HG02623 (cell line): ENCODE measurements around the gene FHIT.

ENCODE experiments used
- ATAC-seq: cut with Tn5 transposase; IDR thresholded peaks from one replicate; pipeline ENCODE4 v1.9.1; 2021; ENCODE audit warnings: moderate library complexity; ENCODE audit not compliant: unreplicated experiment

FHIT gene

GRCh38 chr3:60652829-60653228, 598.4 kb downstream of the FHIT start:
- no peak for ATAC-seq

DNA sequence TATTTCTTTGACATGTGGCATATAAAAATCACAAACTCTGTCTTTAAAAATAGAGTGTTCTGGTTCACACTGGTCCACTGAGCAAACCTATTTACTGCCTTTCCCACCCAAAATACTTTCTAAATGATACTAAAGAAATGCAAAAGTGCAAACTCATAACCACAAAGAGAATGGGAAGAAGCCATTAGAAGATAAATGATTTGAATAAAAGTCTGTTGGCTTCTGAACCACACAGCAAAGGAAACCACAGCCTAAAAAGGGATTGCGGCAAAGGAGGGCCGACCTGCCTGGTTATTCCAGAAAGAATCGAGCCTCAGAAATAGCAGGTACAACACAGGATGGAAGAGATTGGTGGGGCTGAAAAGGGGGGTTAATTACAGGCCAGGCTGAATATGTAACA, 599.5 kb downstream of the FHIT start:
- no peak for ATAC-seq

DNA sequence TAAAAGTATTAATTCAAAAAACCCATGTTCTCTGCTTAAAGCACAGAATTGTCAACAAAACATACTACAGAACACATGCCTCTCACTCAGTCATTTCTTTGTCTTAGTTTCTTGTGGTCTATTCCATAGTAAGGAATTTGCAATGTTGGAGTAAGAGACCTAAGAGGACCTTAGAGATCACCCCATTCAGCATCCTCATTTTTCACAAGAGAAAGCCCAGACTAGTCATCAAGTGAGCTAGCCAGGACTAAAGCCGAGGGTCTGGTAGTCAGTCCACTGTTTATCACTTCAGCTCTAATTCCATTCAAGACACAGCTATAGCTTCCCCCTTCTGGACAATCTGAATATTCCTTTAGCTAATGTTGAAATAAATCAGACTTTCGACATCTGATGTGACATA, 601.1 kb downstream of the FHIT start:
- ATAC-seq = no peak

GRCh38 chr3:60645801-60646200, 605.5 kb downstream of the FHIT start:
- ATAC-seq = no peak

- ATAC-seq = no peak
Measured at GRCh38 chr3:60643831-60644230, 607.4 kb downstream of the FHIT start.

DNA sequence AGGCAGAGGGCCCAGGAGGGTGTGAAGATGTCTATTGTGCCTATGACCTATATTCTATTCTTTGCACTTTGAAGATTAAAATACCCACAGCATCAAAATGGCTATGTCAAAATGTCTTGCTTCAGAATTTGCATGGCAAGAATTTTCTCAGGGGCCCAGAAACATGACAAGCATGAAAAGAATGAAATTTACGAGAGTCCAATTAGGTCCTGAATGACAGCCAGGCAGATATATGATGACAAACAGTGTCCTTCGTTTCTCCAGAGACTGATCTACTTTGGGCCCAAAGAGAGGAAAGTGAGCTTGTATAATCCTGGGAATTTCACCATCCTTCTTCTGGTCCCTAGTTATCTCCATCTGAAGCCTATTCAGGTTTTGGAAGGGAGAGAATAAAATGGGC, 609.9 kb downstream of the FHIT start:
- no peak for ATAC-seq

DNA sequence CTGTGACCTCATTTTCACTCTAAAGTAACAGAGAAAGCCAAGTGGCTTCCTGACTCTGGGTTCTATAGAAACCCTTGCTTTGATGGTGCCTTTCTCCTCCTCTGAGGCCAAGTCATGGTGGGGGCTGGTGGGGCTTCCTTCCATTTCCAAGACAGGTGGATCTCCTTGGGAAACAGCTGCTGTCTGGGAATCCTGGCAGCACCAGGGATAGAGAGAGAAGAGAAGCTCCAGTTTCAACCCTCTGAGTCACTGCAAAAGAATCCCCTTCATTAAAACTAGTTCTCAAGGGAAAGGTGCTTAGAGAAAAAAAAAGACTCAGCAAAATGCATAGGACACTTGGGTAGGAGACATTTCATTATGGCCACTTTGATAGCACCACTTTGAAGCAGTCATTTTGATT, 614.4 kb downstream of the FHIT start:
- ATAC-seq = no peak

GRCh38 chr3:60633644-60634043, 617.6 kb downstream of the FHIT start:
- ATAC-seq = no peak

DNA sequence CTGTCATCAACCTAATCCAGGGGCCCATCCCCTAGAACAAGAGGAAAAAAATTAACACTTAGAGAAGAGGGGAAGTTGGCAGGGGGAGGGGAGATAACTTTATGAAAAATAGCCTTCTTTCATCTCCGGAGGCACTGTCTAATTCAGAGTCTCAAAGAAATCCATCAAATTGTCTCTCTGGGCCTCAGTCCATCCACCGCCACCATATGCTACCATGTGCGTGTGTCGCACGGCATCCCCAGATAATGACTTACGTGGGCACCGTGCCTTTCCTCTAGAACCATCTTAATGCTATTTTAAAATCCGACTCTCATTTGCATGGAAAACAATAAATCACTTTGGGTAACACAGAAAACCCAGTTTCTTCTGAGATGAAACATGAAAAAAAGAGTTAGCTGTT, 619.7 kb downstream of the FHIT start:
- no peak for ATAC-seq

GRCh38 chr3:60630953-60631352, 620.3 kb downstream of the FHIT start:
- ATAC-seq = no peak

DNA sequence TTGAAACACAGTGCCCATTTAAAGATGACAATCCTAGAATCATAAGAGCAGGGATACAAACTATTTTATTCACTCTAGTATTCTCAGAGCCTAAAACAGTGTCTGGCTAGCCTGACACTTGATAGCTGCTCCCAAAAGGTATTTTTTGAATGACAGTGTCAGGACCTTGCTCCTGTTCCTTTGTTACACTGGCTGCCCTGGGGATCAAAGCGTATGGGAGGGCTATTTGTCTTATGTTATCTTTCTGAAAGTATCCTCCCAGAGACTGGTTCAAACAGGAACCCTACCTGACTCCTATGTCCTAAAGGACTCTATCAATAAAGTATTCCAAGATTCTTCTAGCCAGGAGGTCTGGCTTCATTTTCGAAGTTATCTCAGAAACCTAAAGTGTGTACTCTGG, 621.4 kb downstream of the FHIT start:
- no peak for ATAC-seq

- no peak for ATAC-seq
Measured at GRCh38 chr3:60622349-60622748, 628.9 kb downstream of the FHIT start.

GRCh38 chr3:60617188-60617587, 634.1 kb downstream of the FHIT start:
- ATAC-seq = no peak

- ATAC-seq = no peak
Measured at GRCh38 chr3:60613769-60614303, 637.4 kb downstream of the FHIT start.

DNA sequence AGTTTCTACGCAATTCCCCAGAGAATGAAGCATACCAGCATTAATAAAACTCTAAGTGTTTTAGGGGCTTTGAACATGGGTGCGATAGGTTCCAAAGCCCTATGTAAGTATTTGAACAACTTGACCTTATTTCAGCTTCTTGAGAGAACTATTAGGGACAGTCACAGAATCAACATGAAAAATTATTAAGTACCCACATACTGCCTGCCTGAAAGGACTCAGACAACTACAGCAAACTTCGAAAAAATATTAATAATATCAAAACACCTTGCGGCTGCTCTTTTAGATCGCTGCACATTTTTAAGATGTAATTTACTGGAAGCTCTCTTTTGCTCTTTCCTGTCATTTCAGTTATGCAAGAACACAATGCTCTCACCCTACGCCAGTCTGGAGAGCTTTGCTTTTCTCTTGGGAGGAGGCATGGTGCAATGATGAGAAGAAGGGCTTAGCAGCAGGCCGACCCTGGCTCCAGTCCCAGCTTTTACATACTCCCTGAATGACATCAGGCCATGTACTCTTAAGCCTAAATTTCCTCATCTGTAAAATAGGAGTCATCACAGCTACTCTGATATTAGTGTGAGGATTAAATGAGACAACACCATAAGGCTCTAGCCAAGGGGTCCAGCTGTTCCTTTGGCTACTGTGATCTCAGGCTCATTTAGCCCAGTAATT, 640.7 kb downstream of the FHIT start:
- ATAC-seq = no peak

GRCh38 chr3:60609446-60609845, 641.8 kb downstream of the FHIT start:
- ATAC-seq = no peak

DNA sequence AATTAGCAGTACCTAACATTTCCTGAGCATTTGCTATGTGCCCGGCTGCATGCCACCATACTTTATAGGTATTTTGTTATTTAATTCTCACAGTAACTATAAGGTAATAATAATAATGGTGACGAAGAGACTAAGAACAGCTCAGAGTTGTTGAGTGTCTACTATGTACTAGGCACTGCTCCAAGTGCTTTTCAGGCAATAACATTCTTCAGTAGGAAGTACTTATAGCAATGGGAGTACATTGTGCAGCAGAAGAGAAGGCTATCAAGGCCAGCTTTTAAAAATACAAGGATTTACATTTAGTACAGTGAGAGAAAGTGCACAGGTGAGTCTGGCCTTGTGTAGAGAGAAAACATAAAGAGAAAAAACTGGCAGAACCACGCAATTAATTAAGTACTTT, 647.4 kb downstream of the FHIT start:
- ATAC-seq = no peak

- no peak for ATAC-seq
Measured at GRCh38 chr3:60600848-60601247, 650.4 kb downstream of the FHIT start.

DNA sequence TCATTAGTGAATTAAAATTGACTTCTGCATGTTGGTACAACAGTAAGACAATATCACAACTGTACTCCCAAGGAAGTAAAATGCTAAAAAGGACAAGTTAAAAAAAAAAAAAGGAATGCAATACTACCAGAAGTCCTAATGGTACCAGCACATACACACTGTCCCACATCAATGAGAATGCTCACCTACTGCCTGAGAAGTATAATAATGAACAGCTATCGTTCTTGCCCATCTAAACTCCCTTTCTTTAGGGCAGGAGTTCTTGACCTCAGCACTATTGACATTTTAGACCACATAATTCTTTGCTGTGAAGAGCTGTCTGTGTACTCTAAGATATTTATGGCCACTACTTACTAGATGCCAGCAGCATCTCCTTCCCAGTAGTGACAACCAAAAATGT, 651.7 kb downstream of the FHIT start:
- ATAC-seq = no peak

GRCh38 chr3:60598671-60599070, 652.6 kb downstream of the FHIT start:
- no peak for ATAC-seq

- no peak for ATAC-seq
Measured at GRCh38 chr3:60594025-60594424, 657.2 kb downstream of the FHIT start.

DNA sequence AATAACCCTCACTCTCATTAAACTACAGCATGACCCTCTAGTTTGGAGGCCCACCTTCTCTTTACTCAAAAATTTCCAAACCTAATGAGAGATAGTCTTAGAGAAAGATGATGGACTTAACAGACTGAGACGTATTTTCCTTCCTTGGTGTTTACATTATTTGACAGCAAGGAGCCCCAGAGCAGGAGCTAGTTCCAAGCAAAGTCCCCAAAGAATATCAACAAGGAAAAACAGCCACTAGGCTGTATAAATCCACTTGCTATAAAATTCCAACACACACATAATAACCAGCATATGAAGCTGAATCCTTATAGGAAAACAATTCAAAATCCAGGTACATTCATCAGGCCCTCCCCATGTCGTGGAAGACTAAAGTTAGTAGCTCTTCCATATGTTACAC, 660.0 kb downstream of the FHIT start:
- ATAC-seq = no peak

DNA sequence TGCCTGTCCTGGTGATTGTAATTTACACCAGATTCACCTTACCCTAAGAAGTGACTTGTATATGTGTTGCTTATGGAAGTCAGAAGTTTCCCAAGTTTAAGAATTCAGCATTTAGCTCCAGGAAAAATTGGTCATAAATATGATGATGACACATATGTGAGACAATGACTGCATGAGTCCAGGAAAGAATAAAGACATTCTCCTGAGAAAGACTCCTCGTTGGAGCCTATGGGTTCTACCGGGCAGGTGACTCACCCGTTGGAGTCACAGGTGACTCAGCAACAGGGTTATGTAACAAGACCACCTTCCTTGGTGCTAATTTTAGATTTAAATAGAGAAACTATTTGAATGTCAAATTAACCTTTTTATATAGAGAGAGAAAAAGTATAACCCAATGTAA, 662.4 kb downstream of the FHIT start:
- ATAC-seq = no peak
